Kidney (tissue), 14 donors: ENCODE data around the gene SLC38A2. TPM values are rescaled to one million over a fixed set of nuclear protein-coding genes. Genes with fewer than 3 reads are reported as not detected.

ENCODE experiments used
- DNase-seq, 5 donors: peaks; one replicate each; pipeline ENCODE4 v3.0.0-alpha.2; 2013 to 2020
- FAIRE-seq: peaks from 2 replicates; lab custom pipeline; 2012; peaks lifted over from hg19 to GRCh38; lab: Jason Lieb, UNC
- H3K27ac ChIP-seq, 2 donors: one replicate each; pipeline ENCODE4 v1.7.0; 2013; ENCODE audit warnings: low read depth in 2 of 2, low read length in 2 of 2, inconsistent platforms in 1 of 2
- H3K27me3 ChIP-seq: one replicate; pipeline ENCODE4 v1.7.1; 2013; ENCODE audit warnings: low read length, inconsistent platforms; ENCODE audit not compliant: control insufficient read depth, insufficient read depth
- H3K36me3 ChIP-seq, 3 donors: one replicate each; pipeline versions ENCODE4 v1.7.0 to v1.7.1; 2013; ENCODE audit warnings: low read length in 3 of 3, control low read depth in 1 of 3, inconsistent platforms in 1 of 3; ENCODE audit not compliant: insufficient read depth in 3 of 3, control insufficient read depth in 2 of 3
- H3K4me1 ChIP-seq, 3 donors: one replicate each; pipeline versions ENCODE4 v1.7.0 to v1.7.1; 2013; ENCODE audit warnings: low read length in 3 of 3, inconsistent platforms in 1 of 3, low read depth in 1 of 3; ENCODE audit not compliant: control insufficient read depth in 2 of 3, insufficient read depth in 2 of 3
- H3K4me3 ChIP-seq, 3 donors: one replicate each; pipeline versions ENCODE4 v1.7.0 to v1.8.1; 2013; ENCODE audit warnings: low read length in 3 of 3, control low read depth in 1 of 3, inconsistent platforms in 1 of 3
- H3K9ac ChIP-seq, 3 donors: one replicate each; pipeline versions ENCODE4 v1.7.0 to v1.7.1; 2013; ENCODE audit warnings: low read length in 3 of 3, control low read depth in 1 of 3, inconsistent platforms in 1 of 3
- H3K9me3 ChIP-seq, 3 donors: one replicate each; pipeline versions ENCODE4 v1.7.0 to v1.7.1; 2013; ENCODE audit warnings: low read length in 3 of 3, control low read depth in 1 of 3, inconsistent platforms in 1 of 3; ENCODE audit not compliant: control insufficient read depth in 2 of 3, insufficient read depth in 1 of 3
- CTCF ChIP-seq: IDR thresholded peaks from 3 replicates; pipeline ENCODE4 v1.5.1; 2012; ENCODE audit warnings: mild to moderate bottlenecking, moderate library complexity, borderline replicate concordance; ENCODE audit not compliant: insufficient read depth; ENCODE audit errors: extremely low read depth
- intact Hi-C: fragments of 100-400 bp; cut with DNase I; formaldehyde crosslinking; loops from one replicate; pipeline ENCODE4 v1.11.1; 2022
- polyA plus RNA-seq: library from polyadenylated mRNA; stranded (reverse); fragments of 350-450 nt; fragmentation: Illumina TruSeq; extraction: RNeasy Lipid Tissue Mini Kit (QIAGEN cat#74804); gene quantifications from one replicate; pipeline ENCODE4 v1.2.3, GENCODE V29; 2014; ENCODE audit warnings: low read depth, low replicate concordance; ENCODE audit not compliant: insufficient read depth
- total RNA-seq: library from RNA; stranded (reverse); fragmentation: NEBNext Ultra II Directional; extraction: Animal tissue kit (Norgen Biotek cat#: 25700); gene quantifications from one replicate; pipeline ENCODE4 v1.2.1, GENCODE V29; 2021
- donor health status: control.
- donor health status: control.
- donor health status: control.
- donor health status: control.
- donor health status: control.
- donor health status: DM: yes; HTN: yes; CAD: no.
- donor health status: Normal renal cell carcinoma (clear cell type).

Gene SLC38A2
- total and polyA plus RNA-seq, 2 donors from 2014 or later: 38.6 to 189 TPM

- Histone ChIP-seq H3K4me1 (peaks cover 0 to 4% (median 0%) of the 10 kb centered on the region in 3 donors), H3K9ac (no peak overlapping the region), H3K9me3 (no peaks in the 10 kb centered on the region), H3K27ac (no peak overlapping the region), H3K36me3 (no peaks in the 10 kb centered on the region), H3K27me3 (no peaks in the 10 kb centered on the region), H3K4me3 (no peak overlapping the region)
- no peak for DNase-seq
- FAIRE-seq: no peak
- intact Hi-C loops: no loop called here
- no peak for TF ChIP-seq CTCF
These were observed 29.3 kb downstream of the SLC38A2 start for GRCh38 chr12:46343118-46343852.

GRCh38 chr12:46342562-46343033 lies 30.0 kb downstream of the SLC38A2 start:
- Histone ChIP-seq H3K27ac (no peak overlapping the region), H3K9ac (no peak overlapping the region), H3K4me3 (no peak overlapping the region), H3K27me3 (no peaks in the 10 kb centered on the region), H3K4me1 (peaks cover 0 to 4% (median 0%) of the 10 kb centered on the region in 3 donors), H3K9me3 (no peaks in the 10 kb centered on the region), H3K36me3 (no peaks in the 10 kb centered on the region)
- FAIRE-seq (no peak), DNase-seq (peak in 2 of 5 donors; percentile 23 to 55)
- intact Hi-C loops: no loop called here
- TF ChIP-seq CTCF: peak; percentile 62

- H3K27me3 ChIP-seq: no peaks in the 10 kb centered on the region
- intact Hi-C loops: no loop called here
- no peak for TF ChIP-seq CTCF
- H3K9ac ChIP-seq: no peak overlapping the region
- no peaks in the 10 kb centered on the region for H3K9me3 ChIP-seq
- FAIRE-seq: no peak
- H3K4me3 ChIP-seq: no peak overlapping the region
- H3K36me3 ChIP-seq: no peaks in the 10 kb centered on the region
- H3K4me1 ChIP-seq: peaks cover 0 to 4% (median 0%) of the 10 kb centered on the region in 3 donors
- no peak for DNase-seq
- H3K27ac ChIP-seq: no peak overlapping the region
These were observed 33.5 kb downstream of the SLC38A2 start for GRCh38 chr12:46339051-46339450.
